HG03108 (cell line): Measurements from ENCODE around the gene HLA-DQB1.

Source experiments
- ATAC-seq: cut with Tn5 transposase; IDR thresholded peaks from one replicate; pipeline ENCODE4 v1.9.1; 2021; ENCODE audit warnings: moderate library complexity; ENCODE audit not compliant: unreplicated experiment

HLA-DQB1 gene

GRCh38 chr6:32627831-32628230 lies 38.6 kb downstream of the HLA-DQB1 start:
- ATAC-seq: peak; percentile 33

DNA sequence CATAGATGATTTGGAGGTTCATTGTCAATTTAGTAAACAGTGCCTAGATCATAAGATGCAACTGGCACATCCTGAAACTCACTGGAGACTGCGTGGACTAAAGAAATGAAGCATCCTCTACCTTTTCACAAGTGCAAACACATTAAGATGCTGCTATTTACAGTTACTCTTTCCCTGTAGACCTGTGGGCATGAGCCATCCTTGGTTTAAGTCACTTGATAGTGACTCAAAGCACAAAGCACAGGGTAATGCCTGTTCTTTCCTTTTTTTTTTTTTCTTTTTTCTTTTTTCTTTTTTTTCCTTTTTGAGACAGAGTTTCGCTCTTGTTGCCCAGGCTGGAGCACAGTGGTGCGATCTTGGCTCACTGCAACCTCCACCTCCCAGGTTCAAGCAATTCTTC lies 39.2 kb downstream of the HLA-DQB1 start:
- ATAC-seq: no peak

DNA sequence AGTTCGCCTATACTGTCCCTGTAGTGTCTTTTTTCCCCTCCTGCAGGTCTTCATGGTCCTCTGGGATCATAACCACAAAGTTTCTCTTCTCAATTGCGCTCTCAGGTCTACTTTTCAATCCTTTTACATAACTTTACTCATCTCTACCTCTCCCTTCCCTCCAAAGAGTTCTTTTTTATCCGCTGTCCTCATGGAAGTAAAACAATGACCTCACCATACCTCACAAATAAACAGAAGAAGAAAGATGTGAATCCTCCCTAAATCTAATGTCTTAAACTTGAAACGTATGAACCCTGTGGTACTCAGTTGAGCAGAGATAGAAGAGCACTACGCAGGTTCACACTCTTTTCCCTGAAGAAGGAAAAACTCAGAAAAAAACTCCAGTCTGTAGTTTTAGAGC lies 41.3 kb downstream of the HLA-DQB1 start:
- ATAC-seq: no peak

DNA sequence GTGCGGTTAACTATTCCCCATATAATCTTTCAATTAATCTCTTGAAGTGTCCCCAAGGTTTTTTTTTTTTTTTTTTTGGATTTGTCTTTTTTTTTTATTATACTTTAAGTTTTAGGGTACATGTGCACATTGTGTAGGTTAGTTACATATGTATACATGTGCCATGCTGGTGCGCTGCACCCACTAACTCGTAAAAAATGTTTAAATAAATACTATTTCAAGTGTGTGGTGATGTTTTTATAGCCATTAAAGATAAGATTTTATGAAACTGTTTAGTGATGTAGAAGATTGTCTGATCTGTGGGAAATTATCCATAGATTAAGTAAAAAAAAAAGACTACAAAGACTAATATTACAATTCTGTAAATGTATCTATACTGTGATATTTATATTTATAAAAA lies 41.9 kb downstream of the HLA-DQB1 start:
- ATAC-seq: no peak

DNA sequence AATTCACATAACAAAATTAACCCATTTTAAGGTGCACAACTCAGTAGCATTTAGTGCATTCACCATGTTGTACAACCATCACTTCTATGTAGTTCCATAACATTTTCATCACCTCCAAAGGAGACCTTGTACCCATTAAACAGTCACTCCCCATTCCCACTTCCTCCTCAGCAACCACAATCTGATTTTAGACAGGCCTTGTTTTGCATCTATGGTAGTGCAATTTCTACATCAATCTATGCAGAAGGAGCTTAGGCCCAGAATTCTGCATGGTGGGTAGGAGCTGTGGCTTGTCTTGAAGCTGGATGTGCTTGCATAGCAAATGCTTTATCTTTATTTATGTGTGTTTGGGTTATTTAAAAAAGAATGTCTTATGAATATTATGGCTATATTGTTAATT lies 42.8 kb downstream of the HLA-DQB1 start:
- ATAC-seq: no peak

GRCh38 chr6:32622545-32623401 lies 43.7 kb downstream of the HLA-DQB1 start:
- ATAC-seq: peak; percentile 63

DNA sequence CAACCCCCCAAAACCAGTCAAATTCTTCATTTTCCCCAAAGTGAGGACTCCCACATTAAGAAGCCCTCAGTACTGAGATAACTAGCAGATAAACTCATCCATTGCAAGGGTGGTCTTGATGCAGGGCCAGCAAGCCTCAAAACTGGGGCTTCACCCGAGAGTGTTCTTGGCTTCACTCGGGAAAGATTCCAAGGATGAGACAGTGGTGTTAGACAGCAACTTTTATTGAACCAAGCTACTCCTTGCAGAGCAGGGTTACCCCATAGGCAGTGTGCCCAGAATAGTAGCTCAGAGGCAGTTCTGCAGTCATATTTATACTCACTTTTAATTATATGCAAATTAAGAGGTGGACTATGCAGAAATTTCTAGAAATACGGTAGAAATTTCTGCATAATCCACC lies 45.1 kb downstream of the HLA-DQB1 start:
- no peak for ATAC-seq

GRCh38 chr6:32617751-32618150 lies 48.7 kb downstream of the HLA-DQB1 start:
- ATAC-seq: no peak

DNA sequence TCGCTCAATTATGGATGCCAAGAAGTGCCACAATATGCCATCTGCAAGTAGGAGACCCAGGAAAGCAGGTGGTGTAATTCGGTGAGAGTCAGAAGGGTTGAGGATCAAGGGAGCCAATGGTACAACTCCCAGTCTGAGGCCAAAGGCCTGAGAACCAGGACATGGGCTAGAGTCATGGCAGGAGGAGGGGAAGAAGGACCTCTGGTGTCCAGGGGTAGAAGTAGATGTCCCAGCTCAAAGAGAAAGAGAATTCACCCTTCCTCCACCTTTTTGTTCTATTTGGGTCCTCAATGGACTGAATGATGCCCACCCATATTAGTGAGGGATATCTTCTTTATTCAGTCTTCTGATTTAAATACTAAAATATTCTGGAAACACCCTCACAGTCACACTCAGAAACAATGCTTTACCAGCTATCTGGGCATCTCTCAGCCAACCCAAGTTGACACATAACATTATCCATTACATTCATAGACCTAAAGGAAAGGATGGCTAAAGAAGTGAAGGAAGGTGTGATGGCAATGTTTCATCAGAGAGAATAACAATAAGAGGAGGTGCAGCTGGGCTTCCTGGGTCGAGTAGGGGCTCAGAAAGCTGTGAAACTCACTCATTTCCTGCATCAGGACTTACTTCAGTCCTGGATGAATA lies 50.4 kb downstream of the HLA-DQB1 start:
- ATAC-seq: no peak

DNA sequence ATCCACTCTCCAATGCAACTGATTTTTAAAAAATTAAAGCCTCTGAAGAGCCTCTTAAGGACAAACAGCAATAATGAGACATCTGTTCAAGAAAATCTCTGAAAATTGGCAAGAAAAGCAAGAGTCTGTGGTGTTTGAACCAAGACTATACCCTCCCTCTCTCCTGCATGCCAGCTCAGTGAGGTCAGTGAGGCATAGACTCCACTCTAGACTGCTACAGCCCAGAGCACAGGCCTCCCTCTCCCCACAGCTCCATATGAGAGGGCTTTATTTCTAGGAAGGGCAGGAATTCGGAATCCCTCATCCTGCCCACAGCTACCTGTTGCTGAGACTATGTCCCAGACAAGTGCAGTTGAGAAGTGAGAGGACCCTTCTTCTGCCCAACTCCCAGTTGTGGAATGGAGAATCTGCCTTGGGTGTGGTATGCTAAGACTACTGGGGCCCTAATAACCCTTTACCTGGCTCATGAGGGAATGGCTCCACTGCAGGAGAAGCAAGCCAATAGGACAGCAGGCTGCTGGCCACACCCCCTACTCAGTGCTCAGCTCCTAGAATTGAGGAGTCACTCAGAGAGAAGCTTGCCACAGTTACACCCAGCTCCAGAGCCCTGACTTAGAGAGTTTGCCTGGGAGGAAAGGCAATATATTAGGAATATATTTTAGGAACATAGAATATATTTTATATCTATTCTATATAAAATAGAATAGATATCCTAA lies 51.9 kb downstream of the HLA-DQB1 start:
- ATAC-seq: no peak

GRCh38 chr6:32613475-32613874 lies 53.0 kb downstream of the HLA-DQB1 start:
- ATAC-seq: no peak

GRCh38 chr6:32610682-32611296 lies 55.7 kb downstream of the HLA-DQB1 start:
- ATAC-seq: no peak

DNA sequence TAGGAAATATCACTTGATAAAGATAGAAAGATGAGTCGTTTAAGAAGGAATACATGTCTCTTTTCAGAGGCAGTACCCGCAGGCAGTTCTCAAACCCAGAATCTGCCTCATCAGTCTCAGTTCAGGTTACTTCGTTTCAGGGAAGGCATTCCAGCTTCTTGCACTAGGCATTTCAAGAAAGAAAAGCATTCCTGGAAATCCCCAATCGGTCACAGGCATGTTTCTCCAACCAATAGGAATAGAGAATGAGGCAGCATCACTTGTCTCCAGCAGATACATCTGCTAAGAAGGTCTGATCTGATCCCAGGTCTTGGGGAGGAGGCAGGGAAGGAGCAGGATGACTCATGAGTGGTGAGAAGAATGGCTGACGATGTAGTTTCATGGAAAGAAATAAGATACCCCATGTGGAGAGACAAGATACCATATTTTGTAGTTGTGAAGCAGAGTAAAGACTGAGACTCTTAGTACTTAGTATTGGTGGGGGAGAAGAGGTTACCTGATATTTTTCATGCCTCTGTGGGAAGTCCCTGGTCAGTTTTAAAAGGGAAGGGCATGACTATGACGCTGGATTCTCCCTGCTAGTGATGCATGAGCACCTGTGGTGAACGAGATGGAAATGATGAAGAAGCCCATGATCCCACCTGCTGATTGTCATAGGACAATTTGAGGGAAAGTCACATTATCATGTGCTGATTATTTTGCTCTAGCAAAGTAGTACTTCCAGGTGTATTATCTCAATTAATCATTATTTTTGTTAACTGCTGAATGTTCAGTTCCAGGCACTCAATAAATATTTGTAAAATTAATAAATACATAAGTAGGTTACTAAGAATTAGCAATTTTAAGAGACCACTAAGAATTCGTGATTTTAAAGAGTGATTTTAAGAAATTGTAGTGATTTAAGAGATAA lies 56.5 kb downstream of the HLA-DQB1 start:
- ATAC-seq: peak; percentile 86
